ENCODE data around the gene KDELR3. TPM values are rescaled to one million over a fixed set of nuclear protein-coding genes. Genes with fewer than 3 reads are reported as not detected.
"Not testable (repeated sequence)": the region's sequence is repeated elsewhere in the genome, so short reads cannot be mapped to it uniquely, and the experiment has no call there.

Gene KDELR3
- polyA plus RNA-seq, 1 donor from 2014 or later: 0.56 TPM

DNA sequence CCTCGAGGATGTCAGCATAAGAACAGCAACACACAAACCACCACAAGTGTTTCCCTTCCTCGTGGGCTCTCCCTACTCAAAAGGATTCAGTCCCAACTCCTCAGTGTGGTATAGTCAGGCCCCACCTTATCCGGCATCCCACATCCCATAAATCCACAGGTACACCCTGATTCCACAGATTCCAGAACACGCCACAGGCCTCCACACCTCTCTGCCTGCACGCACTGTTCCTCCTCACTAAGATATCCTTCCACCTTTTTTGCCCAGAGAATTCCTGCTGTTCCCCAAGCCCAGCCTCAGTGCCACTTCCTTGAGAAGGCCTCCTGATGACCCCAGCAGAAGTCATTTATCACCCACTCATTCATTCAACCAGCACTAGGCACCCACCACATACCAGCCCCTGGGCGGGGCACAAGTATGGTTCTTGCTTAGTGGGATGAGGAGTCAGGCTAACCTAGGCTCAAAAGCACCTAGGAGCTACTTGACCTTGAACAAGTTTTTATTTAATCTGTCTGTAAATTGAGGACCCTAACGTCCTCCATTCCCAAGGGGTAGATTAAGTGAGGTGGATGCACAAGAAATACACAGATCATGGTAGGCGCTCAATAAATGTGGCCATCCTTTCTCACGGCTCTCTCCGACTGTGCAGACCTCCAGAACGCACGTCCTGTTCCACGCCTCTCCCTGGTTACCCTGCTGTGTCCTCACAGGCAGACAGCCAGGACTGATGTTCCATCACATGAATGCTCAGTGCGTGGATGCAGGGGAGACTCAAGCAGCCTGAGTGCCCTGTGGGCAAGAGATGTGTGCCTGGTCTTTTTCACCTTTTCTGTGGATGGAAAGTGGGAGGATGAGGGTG is 10.8 kb upstream of the KDELR3 start:
- Mint-ChIP-seq H3K36me3 (peaks cover 4% of the 10 kb centered on the region), H3K4me3 (peak overlapping the region; percentile 69 to 90 (median 84)), H3K9me3 (no peaks in the 10 kb centered on the region), H3K27ac (peak overlapping the region; percentile 3 to 63 (median 17)), H3K4me1 (peaks cover 9 to 15% (median 15%) of the 10 kb centered on the region in 3 donors), H3K27me3 (peaks cover 63% of the 10 kb centered on the region)

DNA sequence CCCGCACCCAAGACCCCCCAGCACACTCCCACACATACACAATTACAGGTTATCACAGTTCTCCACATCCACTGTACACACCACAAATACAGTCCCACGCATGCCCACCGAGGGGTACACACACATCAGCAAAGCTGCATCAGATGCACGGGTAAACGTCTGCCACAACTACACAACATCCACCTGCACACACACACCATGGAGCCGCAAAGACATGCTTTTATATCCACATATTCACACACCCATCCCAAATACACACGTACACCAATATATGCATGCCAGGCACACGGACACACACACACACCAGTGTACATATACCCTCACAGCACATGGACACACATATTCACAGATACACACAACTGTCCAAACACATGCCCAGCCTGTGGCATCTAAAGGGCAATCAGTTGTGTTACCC is 7.5 kb upstream of the KDELR3 start:
- H3K27ac Mint-ChIP-seq: peak overlapping the region in 1 of 3 donors; percentile 7
- peaks cover 8 to 13% (median 10%) of the 10 kb centered on the region in 3 donors for H3K4me1 Mint-ChIP-seq
- H3K36me3 Mint-ChIP-seq: peaks cover 4% of the 10 kb centered on the region
- H3K9me3 Mint-ChIP-seq: peaks cover 0 to 2% (median 0%) of the 10 kb centered on the region in 3 donors
- peaks cover 60% of the 10 kb centered on the region for H3K27me3 Mint-ChIP-seq
- peak overlapping the region in 1 of 4 donors; percentile 11 for H3K4me3 Mint-ChIP-seq

GRCh38 chr22:38461057-38461413 is 6.9 kb upstream of the KDELR3 start:
- H3K4me3 Mint-ChIP-seq: peak overlapping the region in 2 of 4 donors; percentile 11 to 33
- peaks cover 8 to 13% (median 10%) of the 10 kb centered on the region in 3 donors for H3K4me1 Mint-ChIP-seq
- peaks cover 4% of the 10 kb centered on the region for H3K36me3 Mint-ChIP-seq
- peaks cover 63% of the 10 kb centered on the region for H3K27me3 Mint-ChIP-seq
- peaks cover 0 to 2% (median 0%) of the 10 kb centered on the region in 3 donors for H3K9me3 Mint-ChIP-seq
- H3K27ac Mint-ChIP-seq: no peak overlapping the region

DNA sequence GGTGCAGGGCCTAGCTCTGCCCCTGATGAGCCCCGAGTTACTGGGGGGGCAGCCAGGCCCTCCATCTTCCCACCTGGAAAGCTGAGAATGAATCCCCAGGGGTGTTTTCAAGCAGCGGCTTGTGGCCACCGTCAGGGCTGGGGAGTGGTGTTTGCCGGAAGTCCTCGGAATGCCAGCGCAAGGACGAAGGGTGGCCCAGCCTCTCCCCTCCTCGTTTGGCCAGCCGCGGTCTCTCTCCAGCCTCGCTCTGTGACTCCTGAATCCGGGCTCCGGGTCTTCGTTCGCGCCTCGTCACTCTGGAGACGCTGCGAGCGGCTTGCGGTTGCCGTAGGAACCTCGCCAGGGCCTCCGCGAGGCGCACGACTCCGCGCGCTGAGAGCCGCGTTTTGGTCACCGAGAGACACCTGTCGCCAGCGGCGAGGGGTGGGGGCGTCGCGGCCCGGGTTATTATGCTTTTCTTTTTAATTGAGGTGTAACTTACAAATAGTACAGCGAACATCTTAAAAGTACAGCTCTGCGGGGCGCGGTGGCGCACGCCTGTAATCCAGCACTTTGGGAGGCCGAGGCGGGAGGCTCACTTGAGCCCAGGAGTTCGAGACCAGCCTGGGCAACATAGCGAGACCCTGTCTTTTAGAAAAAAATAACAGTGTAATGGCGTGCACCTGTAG is 6.3 kb upstream of the KDELR3 start:
- H3K4me1 Mint-ChIP-seq: peaks cover 6 to 9% (median 9%) of the 10 kb centered on the region in 3 donors
- H3K36me3 Mint-ChIP-seq: peaks cover 2% of the 10 kb centered on the region
- H3K4me3 Mint-ChIP-seq: peak overlapping the region in 2 of 4 donors; percentile 11 to 12
- H3K9me3 Mint-ChIP-seq: peaks cover 0 to 2% (median 0%) of the 10 kb centered on the region in 3 donors
- H3K27ac Mint-ChIP-seq: no peak overlapping the region
- H3K27me3 Mint-ChIP-seq: peaks cover 62% of the 10 kb centered on the region

DNA sequence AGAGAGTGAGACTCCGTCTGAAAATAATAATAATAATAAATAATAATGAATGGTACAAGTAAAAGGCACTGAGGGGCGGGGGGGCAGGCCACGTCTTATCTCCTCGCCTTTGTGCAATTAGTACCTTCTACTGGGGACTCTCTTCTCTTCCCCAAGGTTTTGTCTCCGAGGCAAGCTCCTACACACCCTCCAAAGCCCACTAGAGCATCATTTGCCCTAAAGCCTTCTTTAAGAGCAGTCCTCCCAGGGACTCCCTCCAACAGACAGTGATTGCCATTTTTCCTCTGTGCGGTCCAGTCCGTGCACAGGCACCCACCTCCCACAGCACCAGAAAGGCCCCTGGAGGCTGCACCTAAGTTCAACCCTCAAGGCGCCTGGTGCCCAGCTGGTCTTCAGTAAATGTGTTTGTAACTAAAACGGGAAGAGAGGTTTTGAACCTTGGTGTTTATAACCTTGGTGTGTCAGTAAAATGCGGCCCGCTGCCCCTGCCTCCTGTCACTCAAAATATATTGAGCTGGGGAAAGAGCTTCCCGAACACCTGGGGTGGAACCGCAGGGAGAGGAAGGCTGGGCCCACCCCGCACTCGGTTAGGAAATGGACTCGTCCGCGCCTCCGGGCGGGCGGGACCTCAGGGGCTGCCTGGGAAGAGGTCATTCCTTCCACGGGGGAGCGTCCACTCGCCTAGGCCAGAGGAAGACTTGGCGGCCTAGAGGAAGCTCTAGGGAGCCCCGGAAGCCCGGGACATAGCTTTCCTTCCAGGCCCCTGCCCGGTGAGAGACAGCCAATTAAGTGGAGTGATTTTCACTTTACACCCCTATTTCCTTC is 4.7 kb upstream of the KDELR3 start:
- Mint-ChIP-seq H3K9me3 (peaks cover 0 to 2% (median 0%) of the 10 kb centered on the region in 3 donors), H3K36me3 (peaks cover 2% of the 10 kb centered on the region), H3K4me3 (no peak overlapping the region), H3K27me3 (peaks cover 57% of the 10 kb centered on the region), H3K27ac (no peak overlapping the region), H3K4me1 (peaks cover 4 to 12% (median 10%) of the 10 kb centered on the region in 3 donors)

DNA sequence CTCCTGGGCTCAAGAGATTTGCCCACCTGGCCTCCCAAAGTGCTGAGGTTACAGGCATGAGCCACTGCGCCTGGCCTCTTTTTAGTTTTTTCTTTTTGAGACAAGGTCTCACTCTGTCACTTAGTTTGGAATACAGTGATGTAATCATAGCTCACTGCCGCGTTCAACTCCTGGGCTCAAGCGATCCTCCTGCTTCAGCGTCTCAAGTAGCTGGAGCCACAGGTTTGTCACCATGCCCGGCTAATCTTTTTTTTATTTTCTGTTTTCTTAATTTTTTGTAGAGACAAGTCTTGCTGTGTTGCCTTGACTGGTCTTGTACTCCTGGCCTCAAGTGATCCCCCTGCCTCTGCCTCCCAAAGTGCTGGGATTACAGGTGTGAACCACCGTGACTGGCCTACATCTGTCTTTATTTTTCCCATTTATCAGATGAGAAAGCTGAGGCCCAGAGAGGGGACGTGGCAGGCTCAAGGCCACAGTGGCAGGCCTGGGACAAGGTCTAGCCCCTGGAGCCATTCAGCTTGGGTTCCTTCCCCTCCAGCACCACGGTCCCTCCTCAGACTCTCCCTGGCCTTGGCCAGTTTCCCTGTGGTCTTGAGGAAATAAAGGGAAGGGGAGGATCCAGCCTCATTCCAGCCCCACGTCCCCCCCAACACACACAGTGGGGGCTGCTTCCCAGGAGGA is 2.8 kb upstream of the KDELR3 start:
- peaks cover 49% of the 10 kb centered on the region for H3K27me3 Mint-ChIP-seq
- peaks cover 4 to 11% (median 9%) of the 10 kb centered on the region in 3 donors for H3K4me1 Mint-ChIP-seq
- peaks cover 2% of the 10 kb centered on the region for H3K36me3 Mint-ChIP-seq
- H3K4me3 Mint-ChIP-seq: peak overlapping the region in 1 of 4 donors; percentile 41
- no peak overlapping the region for H3K27ac Mint-ChIP-seq
- H3K9me3 Mint-ChIP-seq: peaks cover 0 to 2% (median 0%) of the 10 kb centered on the region in 3 donors

- Mint-ChIP-seq H3K36me3 (peaks cover 2% of the 10 kb centered on the region), H3K4me1 (peaks cover 4 to 9% (median 5%) of the 10 kb centered on the region in 3 donors), H3K9me3 (peaks cover 0 to 2% (median 0%) of the 10 kb centered on the region in 3 donors), H3K27ac (no peak overlapping the region), H3K4me3 (peak overlapping the region in 1 of 4 donors; percentile 68), H3K27me3 (peaks cover 49% of the 10 kb centered on the region)
Measured at GRCh38 chr22:38465673-38466490, 2.0 kb upstream of the KDELR3 start.

- Mint-ChIP-seq H3K27me3 (peaks cover 35% of the 10 kb centered on the region), H3K9me3 (peaks cover 0 to 2% (median 0%) of the 10 kb centered on the region in 3 donors), H3K36me3 (peaks cover 2% of the 10 kb centered on the region), H3K4me3 (peak overlapping the region; percentile 45 to 93 (median 80)), H3K27ac (peak overlapping the region in 1 of 3 donors; percentile 73), H3K4me1 (peaks cover 4 to 9% (median 5%) of the 10 kb centered on the region in 3 donors)
Measured at GRCh38 chr22:38467438-38467903, 425 bp upstream of the KDELR3 start.

GRCh38 chr22:38468443-38469305 is 778 bp downstream of the KDELR3 start:
- H3K27me3 Mint-ChIP-seq: peaks cover 29% of the 10 kb centered on the region
- peak overlapping the region; percentile 48 to 73 (median 62) for H3K4me3 Mint-ChIP-seq
- peaks cover 3 to 9% (median 5%) of the 10 kb centered on the region in 3 donors for H3K4me1 Mint-ChIP-seq
- H3K36me3 Mint-ChIP-seq: peaks cover 2% of the 10 kb centered on the region
- peaks cover 0 to 2% (median 0%) of the 10 kb centered on the region in 3 donors for H3K9me3 Mint-ChIP-seq
- H3K27ac Mint-ChIP-seq: no peak overlapping the region

GRCh38 chr22:38469306-38469781 is 1.4 kb downstream of the KDELR3 start:
- Mint-ChIP-seq H3K27ac (peak overlapping the region in 1 of 3 donors; percentile 23), H3K4me3 (no peak overlapping the region), H3K36me3 (peaks cover 2% of the 10 kb centered on the region)

GRCh38 chr22:38470179-38470578 is 2.3 kb downstream of the KDELR3 start:
- Mint-ChIP-seq H3K27me3 (peaks cover 23% of the 10 kb centered on the region), H3K4me3 (peak overlapping the region in 1 of 4 donors; percentile 28)
- not testable (repeated sequence) for H3K9me3 Mint-ChIP-seq, H3K27ac Mint-ChIP-seq, H3K4me1 Mint-ChIP-seq, H3K36me3 Mint-ChIP-seq

More at GRCh38 chr22:38469306-38469781, 1.4 kb downstream of the KDELR3 start:
- peaks cover 0 to 2% (median 0%) of the 10 kb centered on the region in 3 donors for H3K9me3 Mint-ChIP-seq
- H3K27me3 Mint-ChIP-seq: peaks cover 23% of the 10 kb centered on the region
- peaks cover 0 to 9% (median 5%) of the 10 kb centered on the region in 3 donors for H3K4me1 Mint-ChIP-seq

- no peaks in the 10 kb centered on the region for H3K9me3 Mint-ChIP-seq
- no peaks in the 10 kb centered on the region for H3K36me3 Mint-ChIP-seq
- H3K4me3 Mint-ChIP-seq: no peak overlapping the region
- H3K4me1 Mint-ChIP-seq: peaks cover 0 to 9% (median 5%) of the 10 kb centered on the region in 3 donors
- peak overlapping the region in 1 of 3 donors; percentile 84 for H3K27ac Mint-ChIP-seq
- peaks cover 16% of the 10 kb centered on the region for H3K27me3 Mint-ChIP-seq
Measured at GRCh38 chr22:38471237-38471636, 3.3 kb downstream of the KDELR3 start.

Data from IgD-negative memory B cell (primary cell).